H1 (cell line): Measurements from ENCODE around the gene BTF3L4.

Experiments used
- CREB1 ChIP-seq: IDR thresholded peaks from 2 replicates; pipeline ENCODE4 v1.6.1; 2012; ENCODE audit warnings: inconsistent platforms
- CTCF ChIP-seq, 3 experiments: IDR thresholded peaks; 1 replicate in 2 of 3; 2 replicates in 1 of 3; pipeline versions ENCODE4 v1.5.1 to v1.6.1; 2011; ENCODE audit warnings: low read length in 3 of 3, mild to moderate bottlenecking in 3 of 3, inconsistent platforms in 2 of 3, low read depth in 1 of 3, moderate library complexity in 1 of 3; ENCODE audit not compliant: insufficient read depth in 1 of 3; ENCODE audit errors: control extremely low read depth in 1 of 3
- EP300 ChIP-seq, 2 experiments: IDR thresholded peaks; 1 replicate in 1 of 2; 2 replicates in 1 of 2; pipeline ENCODE4 v1.6.1; 2011 to 2012; ENCODE audit warnings: low read depth in 2 of 2, low read length in 2 of 2, mild to moderate bottlenecking in 2 of 2, borderline replicate concordance in 1 of 2, inconsistent platforms in 1 of 2, moderate library complexity in 1 of 2
- FOSL1 ChIP-seq: IDR thresholded peaks from 2 replicates; pipeline ENCODE4 v1.6.1; 2011; ENCODE audit warnings: mild to moderate bottlenecking, low read depth, low read length, moderate library complexity; ENCODE audit not compliant: insufficient read depth
- HDAC2 ChIP-seq, 2 experiments: fragments of 300-600 bp in 1 of 2; sonication (generic) in 1 of 2; IDR thresholded peaks; 2 replicates each; pipeline ENCODE4 v1.6.1; 2011 to 2012; ENCODE audit warnings: low read depth in 2 of 2, low read length in 2 of 2, mild to moderate bottlenecking in 2 of 2, moderate library complexity in 2 of 2, borderline replicate concordance in 1 of 2, inconsistent platforms in 1 of 2
- POLR2A ChIP-seq, 2 experiments: IDR thresholded peaks; 1 replicate in 1 of 2; 2 replicates in 1 of 2; pipeline ENCODE4 v1.6.1; 2011; ENCODE audit warnings: low read depth in 2 of 2, low read length in 2 of 2, mild to moderate bottlenecking in 2 of 2; ENCODE audit errors: control extremely low read depth in 1 of 2

GRCh38 chr1:52063192-52063591 lies 7.1 kb downstream of the BTF3L4 start:
- TF ChIP-seq CTCF (IDR thresholded peaks at IDR 0.05; ENCODE audit: control extremely low read depth in 1 of 3, insufficient read depth in 1 of 3, low read depth in 1 of 3, low read length in 3 of 3), result no peak
- TF ChIP-seq HDAC2 (IDR thresholded peaks at IDR 0.05; ENCODE audit: borderline replicate concordance in 1 of 2, low read depth in 2 of 2, low read length in 2 of 2), result no peak
- TF ChIP-seq CREB1, result no peak
- TF ChIP-seq POLR2A (IDR thresholded peaks at IDR 0.05; ENCODE audit: control extremely low read depth in 1 of 2, low read depth in 2 of 2, low read length in 2 of 2), result no peak
- TF ChIP-seq FOSL1, result no peak
- TF ChIP-seq EP300 (IDR thresholded peaks at IDR 0.05; ENCODE audit: borderline replicate concordance in 1 of 2, low read depth in 2 of 2, low read length in 2 of 2), result no peak
